Lung (tissue), 12 donors: ENCODE measurements around the gene PRICKLE2. TPM values are rescaled to one million over a fixed set of nuclear protein-coding genes. Genes with fewer than 3 reads are reported as not detected.

Source experiments
- ATAC-seq: fragments of 200-7000 bp; cut with Tn5 transposase; one replicate; pipeline ENCODE4 v1.9.1; 2020; ENCODE audit warnings: moderate number of reproducible peaks; ENCODE audit not compliant: insufficient read depth, low FRiP score
- DNase-seq, 3 donors: peaks; one replicate each; pipeline ENCODE4 v3.0.0-alpha.2; 2013 to 2017
- H3K27ac ChIP-seq, 2 donors: one replicate each; pipeline ENCODE4 v1.5.1; 2013; ENCODE audit warnings: mild to moderate bottlenecking in 2 of 2, moderate library complexity in 2 of 2, control low read depth in 1 of 2, inconsistent platforms in 1 of 2, low read depth in 1 of 2, low read length in 1 of 2
- H3K27me3 ChIP-seq, 3 donors: one replicate each; pipeline ENCODE4 v1.5.1; 2013; ENCODE audit warnings: low read length in 2 of 3; ENCODE audit not compliant: control insufficient read depth in 3 of 3, insufficient read depth in 3 of 3
- H3K36me3 ChIP-seq, 4 donors: one replicate each; pipeline ENCODE4 v1.5.1; 2013; ENCODE audit warnings: low read length in 4 of 4, mild to moderate bottlenecking in 1 of 4, moderate library complexity in 1 of 4; ENCODE audit not compliant: control insufficient read depth in 4 of 4, insufficient read depth in 4 of 4
- H3K4me1 ChIP-seq, 5 donors: one replicate each; pipeline ENCODE4 v1.5.1; 2013; ENCODE audit warnings: low read length in 5 of 5, mild to moderate bottlenecking in 2 of 5, moderate library complexity in 1 of 5; ENCODE audit not compliant: control insufficient read depth in 5 of 5, insufficient read depth in 5 of 5
- H3K4me3 ChIP-seq: one replicate; pipeline ENCODE4 v1.5.1; 2013; ENCODE audit warnings: mild to moderate bottlenecking, control low read depth, moderate library complexity
- H3K9ac ChIP-seq, 2 donors: one replicate each; pipeline ENCODE4 v1.5.1; 2013; ENCODE audit warnings: low read length in 2 of 2, control low read depth in 1 of 2; ENCODE audit not compliant: insufficient read depth in 1 of 2
- H3K9me3 ChIP-seq, 4 donors: one replicate each; pipeline ENCODE4 v1.5.1; 2013; ENCODE audit warnings: low read length in 3 of 4, mild to moderate bottlenecking in 1 of 4, moderate library complexity in 1 of 4; ENCODE audit not compliant: control insufficient read depth in 4 of 4, insufficient read depth in 3 of 4
- WGBS, 2 donors: extraction: QIAGEN DNeasy Blood & Tissue Kit; methylation state at CpG; one replicate each; pipeline ENCODE4 v1.1.7; 2013; 5-methylcytosine and 5-hydroxymethylcytosine counted together
- polyA plus RNA-seq, 2 donors: library from polyadenylated mRNA; stranded (reverse); fragments of 200-250 nt; gene quantifications; one replicate each; pipeline ENCODE4 v1.2.1, GENCODE V29; 2013
- total RNA-seq, 2 donors: library from RNA; depleted of rRNA in 1 of 2; stranded (reverse); fragments of >200 nt in 1 of 2; gene quantifications; one replicate each; pipeline ENCODE4 v1.2.1, GENCODE V29; 2014 to 2021
- TF ChIP-seq, protein P1 (sequence below): IDR thresholded peaks from 2 replicates; pipeline ENCODE4 v1.5.1; 2012; ENCODE audit warnings: mild to moderate bottlenecking; ENCODE audit errors: control extremely low read depth, extremely low read depth
- donor health status: control.
- donor health status: control.
- donor health status: Bipolar disorder and iron deficiency.
- donor health status: healthy.
- donor health status: DM: yes; HTN: yes; CAD: no.

PRICKLE2 gene
- total and polyA plus RNA-seq, 4 donors = 4.0 to 88.0 (median 19.9) TPM

DNA sequence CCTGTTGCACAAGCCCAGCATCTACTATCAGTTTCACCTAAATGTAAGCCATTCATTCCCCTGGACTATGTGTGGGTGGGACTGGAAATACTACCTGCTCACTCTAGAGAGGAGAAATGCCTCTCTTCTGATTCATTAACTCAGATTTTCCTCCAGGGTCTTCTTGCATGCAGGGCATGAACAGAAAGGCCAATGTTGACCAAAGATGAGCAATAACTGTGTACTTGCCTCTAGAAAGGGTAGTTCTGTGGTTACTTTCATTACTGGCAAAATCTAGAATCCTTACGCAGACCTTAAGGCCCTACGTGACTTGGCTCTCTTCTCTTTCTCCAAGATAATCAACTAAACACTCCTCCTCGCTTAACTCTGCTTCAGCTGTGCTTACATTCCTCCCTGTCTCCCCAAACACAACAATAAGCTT lies 120.6 kb downstream of the PRICKLE2 start:
- 82 to 90% methylated on average over 3 of the region's 3 CpGs for WGBS, 2 donors
- ATAC-seq = no peak
- no peak overlapping the region for H3K9ac ChIP-seq
- no peaks in the 10 kb centered on the region for H3K9me3 ChIP-seq
- H3K36me3 ChIP-seq = peaks cover under 1 to 26% (median 7%) of the 10 kb centered on the region in 4 donors
- H3K27me3 ChIP-seq = no peaks in the 10 kb centered on the region
- DNase-seq = peak in 1 of 3 donors; percentile 53
- no peak overlapping the region for H3K27ac ChIP-seq
- TF ChIP-seq, protein P1, sequence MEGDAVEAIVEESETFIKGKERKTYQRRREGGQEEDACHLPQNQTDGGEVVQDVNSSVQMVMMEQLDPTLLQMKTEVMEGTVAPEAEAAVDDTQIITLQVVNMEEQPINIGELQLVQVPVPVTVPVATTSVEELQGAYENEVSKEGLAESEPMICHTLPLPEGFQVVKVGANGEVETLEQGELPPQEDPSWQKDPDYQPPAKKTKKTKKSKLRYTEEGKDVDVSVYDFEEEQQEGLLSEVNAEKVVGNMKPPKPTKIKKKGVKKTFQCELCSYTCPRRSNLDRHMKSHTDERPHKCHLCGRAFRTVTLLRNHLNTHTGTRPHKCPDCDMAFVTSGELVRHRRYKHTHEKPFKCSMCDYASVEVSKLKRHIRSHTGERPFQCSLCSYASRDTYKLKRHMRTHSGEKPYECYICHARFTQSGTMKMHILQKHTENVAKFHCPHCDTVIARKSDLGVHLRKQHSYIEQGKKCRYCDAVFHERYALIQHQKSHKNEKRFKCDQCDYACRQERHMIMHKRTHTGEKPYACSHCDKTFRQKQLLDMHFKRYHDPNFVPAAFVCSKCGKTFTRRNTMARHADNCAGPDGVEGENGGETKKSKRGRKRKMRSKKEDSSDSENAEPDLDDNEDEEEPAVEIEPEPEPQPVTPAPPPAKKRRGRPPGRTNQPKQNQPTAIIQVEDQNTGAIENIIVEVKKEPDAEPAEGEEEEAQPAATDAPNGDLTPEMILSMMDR = no peak
- H3K4me3 ChIP-seq = no peak overlapping the region
- peaks cover 0 to 19% (median 4%) of the 10 kb centered on the region in 5 donors for H3K4me1 ChIP-seq

DNA sequence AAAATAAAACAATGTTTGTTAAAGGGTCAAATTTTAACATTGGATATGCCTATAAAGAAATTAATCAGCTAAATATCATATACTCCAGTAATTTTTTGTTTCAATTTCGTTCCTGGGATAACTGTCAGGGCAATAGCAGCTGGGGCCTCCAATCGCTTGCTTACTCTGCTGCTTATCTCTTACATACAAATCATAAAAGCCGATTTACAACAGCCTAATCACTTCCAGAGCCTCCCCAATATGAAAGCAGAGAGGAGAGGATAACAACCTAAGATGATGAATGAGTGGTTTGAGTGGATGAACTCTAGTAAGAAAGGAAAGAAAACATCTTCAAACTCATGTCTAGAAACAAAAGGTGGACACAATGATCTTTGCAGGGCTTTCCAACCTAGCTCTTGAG lies 121.3 kb downstream of the PRICKLE2 start:
- DNase-seq (no peak), ATAC-seq (no peak)
- H3K9ac ChIP-seq = no peak overlapping the region
- H3K27ac ChIP-seq = no peak overlapping the region
- TF ChIP-seq, protein P1 = no peak
- peaks cover 0 to 17% (median 6%) of the 10 kb centered on the region in 5 donors for H3K4me1 ChIP-seq
- peaks cover 4 to 26% (median 11%) of the 10 kb centered on the region in 4 donors for H3K36me3 ChIP-seq
- no peaks in the 10 kb centered on the region for H3K9me3 ChIP-seq
- H3K4me3 ChIP-seq = no peak overlapping the region
- no peaks in the 10 kb centered on the region for H3K27me3 ChIP-seq
- 70 to 79% methylated on average over 3 of the region's 3 CpGs for WGBS, 2 donors

DNA sequence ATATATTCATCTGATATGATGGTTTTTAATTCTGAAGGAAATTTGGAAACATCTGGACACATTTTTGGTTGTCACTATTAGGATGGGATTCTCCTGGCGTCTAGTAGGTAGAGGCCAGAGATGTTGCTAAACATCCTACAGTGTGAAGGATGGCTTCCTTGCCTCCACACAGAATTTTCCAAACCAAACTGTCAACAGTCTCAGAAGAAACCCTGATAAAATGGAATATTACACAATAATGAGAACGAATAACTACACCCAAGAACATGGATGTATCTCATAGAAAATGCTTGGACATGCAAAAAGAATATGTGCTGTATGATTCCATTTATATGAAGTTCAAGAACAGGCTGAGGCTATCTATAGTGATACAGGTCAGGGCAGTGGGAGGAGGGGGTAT lies 122.1 kb downstream of the PRICKLE2 start:
- H3K36me3 ChIP-seq = peaks cover 4 to 32% (median 10%) of the 10 kb centered on the region in 4 donors
- no peaks in the 10 kb centered on the region for H3K27me3 ChIP-seq
- H3K4me3 ChIP-seq = no peak overlapping the region
- H3K9ac ChIP-seq = no peak overlapping the region
- no peaks in the 10 kb centered on the region for H3K9me3 ChIP-seq
- TF ChIP-seq, protein P1 = no peak
- DNase-seq = no peak
- WGBS, 2 donors = 90 to 93% methylated on average over 2 of the region's 2 CpGs
- H3K4me1 ChIP-seq = peaks cover 0 to 17% (median 4%) of the 10 kb centered on the region in 5 donors
- H3K27ac ChIP-seq = no peak overlapping the region
- ATAC-seq = no peak

DNA sequence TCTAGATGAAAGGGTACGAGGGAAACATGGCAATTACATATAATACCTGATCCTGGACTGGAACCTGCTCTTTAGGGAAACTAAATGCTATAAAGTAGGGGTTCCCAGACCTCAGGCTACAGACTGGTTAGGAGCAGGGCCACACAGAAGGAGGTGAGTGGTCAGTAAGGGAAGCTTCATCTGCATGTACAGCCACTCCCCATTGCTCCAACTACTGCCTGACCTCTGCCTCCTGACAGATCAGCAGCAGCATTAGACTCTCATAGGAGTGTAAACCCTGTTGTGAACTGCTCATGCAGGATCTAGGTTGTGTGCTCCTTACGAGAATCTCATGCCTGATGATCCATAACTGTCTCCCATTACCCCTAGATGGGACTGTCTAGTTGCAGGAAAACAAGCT lies 123.1 kb downstream of the PRICKLE2 start:
- no peak for ATAC-seq
- H3K9me3 ChIP-seq = no peaks in the 10 kb centered on the region
- 84 to 89% methylated on average over 2 of the region's 2 CpGs for WGBS, 2 donors
- no peak overlapping the region for H3K4me3 ChIP-seq
- H3K27me3 ChIP-seq = no peaks in the 10 kb centered on the region
- H3K27ac ChIP-seq = no peak overlapping the region
- no peak for DNase-seq
- peaks cover 0 to 11% (median 4%) of the 10 kb centered on the region in 5 donors for H3K4me1 ChIP-seq
- H3K9ac ChIP-seq = no peak overlapping the region
- TF ChIP-seq, protein P1 = no peak
- H3K36me3 ChIP-seq = peaks cover 4 to 36% (median 11%) of the 10 kb centered on the region in 4 donors
